BE2C (cell line): ENCODE data around the gene ABCA6.

ENCODE experiments used
- DNase-seq: peaks from one replicate; pipeline ENCODE4 v3.0.0-alpha.2; 2020
- H3K27me3 ChIP-seq: fragments of 250-450 bp; sonication (Bioruptor Pico); 2 replicates; pipeline ENCODE4 v1.5.1; 2020; ENCODE audit warnings: mild to moderate bottlenecking
- H3K36me3 ChIP-seq: fragments of 250-450 bp; sonication (Bioruptor Pico); 2 replicates; pipeline ENCODE4 v1.5.1; 2020; ENCODE audit warnings: mild to moderate bottlenecking
- H3K4me1 ChIP-seq: fragments of 250-450 bp; sonication (Bioruptor Pico); 2 replicates; pipeline ENCODE4 v1.5.1; 2020
- H3K4me3 ChIP-seq: 2 replicates; pipeline ENCODE4 v1.5.1; 2011; ENCODE audit warnings: low read depth, low read length
- H3K9me3 ChIP-seq: fragments of 250-450 bp; sonication (Bioruptor Pico); 2 replicates; pipeline ENCODE4 v1.5.1; 2020
- TF ChIP-seq, protein P1 (sequence below): IDR thresholded peaks from 2 replicates; pipeline ENCODE4 v1.5.1; 2012; ENCODE audit warnings: mild to moderate bottlenecking, low read depth, low read length

Gene ABCA6

DNA sequence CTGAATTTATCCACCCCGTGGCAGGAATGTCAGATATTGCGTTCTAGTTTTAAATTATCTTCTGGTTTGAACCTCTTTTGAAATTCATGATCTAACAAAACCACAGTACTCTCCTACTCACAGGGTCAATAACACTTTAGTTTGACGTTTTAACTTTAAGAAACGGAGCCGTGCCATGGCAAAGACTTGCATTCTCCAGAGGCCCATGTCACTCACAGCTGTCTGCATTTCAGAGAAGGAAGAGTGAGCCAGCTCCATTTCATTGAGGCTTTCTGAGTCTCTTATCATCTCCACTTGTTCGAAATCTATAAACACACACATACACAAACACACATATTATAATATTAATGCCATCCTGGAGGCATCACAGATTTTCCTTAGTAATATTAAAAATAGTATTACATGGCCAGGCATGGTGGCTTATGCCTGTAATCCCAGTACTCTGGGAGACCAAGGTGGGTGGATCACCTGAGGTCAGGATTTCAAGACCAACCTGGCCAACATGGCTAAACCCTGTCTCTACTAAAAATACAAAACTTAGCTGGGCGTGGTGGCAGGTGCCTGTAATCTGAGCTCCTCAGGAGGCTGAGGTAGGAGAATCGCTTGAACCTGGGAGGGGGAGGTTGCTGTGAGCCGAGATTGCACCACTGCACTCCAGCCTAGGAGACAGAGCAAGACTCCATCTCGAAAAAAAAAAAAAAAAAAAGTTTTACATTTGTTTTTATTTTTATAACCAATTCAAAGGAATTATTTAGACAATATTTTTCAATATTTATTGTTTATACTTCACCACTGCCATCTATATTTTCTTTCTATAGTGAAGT is 35.6 kb downstream of the ABCA6 start:
- no peaks in the 10 kb centered on the region for H3K4me1 ChIP-seq
- no peaks in the 10 kb centered on the region for H3K36me3 ChIP-seq
- no peak overlapping the region for H3K4me3 ChIP-seq
- no peak for DNase-seq
- no peaks in the 10 kb centered on the region for H3K27me3 ChIP-seq
- H3K9me3 ChIP-seq = no peaks in the 10 kb centered on the region
- TF ChIP-seq, protein P1, sequence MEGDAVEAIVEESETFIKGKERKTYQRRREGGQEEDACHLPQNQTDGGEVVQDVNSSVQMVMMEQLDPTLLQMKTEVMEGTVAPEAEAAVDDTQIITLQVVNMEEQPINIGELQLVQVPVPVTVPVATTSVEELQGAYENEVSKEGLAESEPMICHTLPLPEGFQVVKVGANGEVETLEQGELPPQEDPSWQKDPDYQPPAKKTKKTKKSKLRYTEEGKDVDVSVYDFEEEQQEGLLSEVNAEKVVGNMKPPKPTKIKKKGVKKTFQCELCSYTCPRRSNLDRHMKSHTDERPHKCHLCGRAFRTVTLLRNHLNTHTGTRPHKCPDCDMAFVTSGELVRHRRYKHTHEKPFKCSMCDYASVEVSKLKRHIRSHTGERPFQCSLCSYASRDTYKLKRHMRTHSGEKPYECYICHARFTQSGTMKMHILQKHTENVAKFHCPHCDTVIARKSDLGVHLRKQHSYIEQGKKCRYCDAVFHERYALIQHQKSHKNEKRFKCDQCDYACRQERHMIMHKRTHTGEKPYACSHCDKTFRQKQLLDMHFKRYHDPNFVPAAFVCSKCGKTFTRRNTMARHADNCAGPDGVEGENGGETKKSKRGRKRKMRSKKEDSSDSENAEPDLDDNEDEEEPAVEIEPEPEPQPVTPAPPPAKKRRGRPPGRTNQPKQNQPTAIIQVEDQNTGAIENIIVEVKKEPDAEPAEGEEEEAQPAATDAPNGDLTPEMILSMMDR = no peak

DNA sequence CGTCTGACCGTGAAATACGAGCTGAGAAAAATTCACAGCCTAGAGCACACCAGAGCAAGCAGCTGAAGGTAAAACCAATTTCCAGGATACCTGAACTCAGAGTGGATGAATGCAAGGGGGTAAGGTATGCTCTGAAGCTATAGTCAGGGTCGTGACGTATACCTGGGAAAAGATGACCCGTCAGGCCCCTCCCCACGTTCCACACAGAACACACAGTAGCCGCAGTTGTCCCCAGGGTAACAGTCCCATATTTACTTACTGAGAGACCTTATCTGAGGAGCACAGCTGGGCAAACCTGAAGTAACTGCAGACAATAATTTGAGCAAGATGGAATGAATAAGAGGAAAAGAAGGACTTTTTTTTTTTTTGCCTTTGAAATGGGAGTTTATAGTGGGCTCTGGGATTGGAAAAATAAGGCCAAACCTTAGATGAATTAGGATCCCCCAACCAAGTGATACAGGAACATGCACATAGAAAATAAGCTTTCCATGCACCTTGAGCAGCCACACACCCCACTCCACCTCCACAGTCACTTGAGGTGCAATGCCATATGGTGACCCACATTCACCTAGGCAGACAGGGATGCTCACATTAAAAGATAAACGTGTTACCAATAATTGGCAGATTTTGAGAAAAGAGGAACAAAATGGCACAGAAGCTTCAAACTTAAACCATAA is 38.0 kb downstream of the ABCA6 start:
- TF ChIP-seq, protein P1 = no peak
- Histone ChIP-seq H3K4me3 (no peak overlapping the region), H3K27me3 (no peaks in the 10 kb centered on the region), H3K4me1 (no peaks in the 10 kb centered on the region), H3K36me3 (no peaks in the 10 kb centered on the region), H3K9me3 (no peaks in the 10 kb centered on the region)
- no peak for DNase-seq

DNA sequence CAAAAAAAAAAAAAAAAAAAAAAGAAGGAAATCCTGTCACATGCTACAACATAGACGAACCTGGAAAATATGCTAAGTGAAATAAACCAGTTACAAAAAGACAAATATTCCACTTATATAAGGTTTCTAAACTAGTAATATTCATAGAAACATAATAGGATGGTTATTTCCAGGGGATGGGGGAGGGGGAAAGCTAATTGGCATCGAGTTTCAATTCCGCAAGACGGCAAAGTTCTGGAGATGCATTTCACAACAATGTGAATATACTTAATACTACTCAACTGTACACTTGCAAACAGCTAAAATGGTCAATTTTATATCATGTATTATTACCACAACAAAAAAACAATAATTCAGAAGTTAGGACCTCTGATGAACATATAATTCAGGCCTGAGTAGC is 43.1 kb downstream of the ABCA6 start:
- no peaks in the 10 kb centered on the region for H3K9me3 ChIP-seq
- no peaks in the 10 kb centered on the region for H3K4me1 ChIP-seq
- no peak overlapping the region for H3K4me3 ChIP-seq
- TF ChIP-seq, protein P1 = no peak
- H3K27me3 ChIP-seq = no peaks in the 10 kb centered on the region
- H3K36me3 ChIP-seq = no peaks in the 10 kb centered on the region
- no peak for DNase-seq

GRCh38 chr17:69096541-69096940 is 45.2 kb downstream of the ABCA6 start:
- no peaks in the 10 kb centered on the region for H3K27me3 ChIP-seq
- TF ChIP-seq, protein P1 = no peak
- H3K4me3 ChIP-seq = no peak overlapping the region
- H3K36me3 ChIP-seq = no peaks in the 10 kb centered on the region
- H3K9me3 ChIP-seq = no peaks in the 10 kb centered on the region
- H3K4me1 ChIP-seq = no peaks in the 10 kb centered on the region
- DNase-seq = no peak

DNA sequence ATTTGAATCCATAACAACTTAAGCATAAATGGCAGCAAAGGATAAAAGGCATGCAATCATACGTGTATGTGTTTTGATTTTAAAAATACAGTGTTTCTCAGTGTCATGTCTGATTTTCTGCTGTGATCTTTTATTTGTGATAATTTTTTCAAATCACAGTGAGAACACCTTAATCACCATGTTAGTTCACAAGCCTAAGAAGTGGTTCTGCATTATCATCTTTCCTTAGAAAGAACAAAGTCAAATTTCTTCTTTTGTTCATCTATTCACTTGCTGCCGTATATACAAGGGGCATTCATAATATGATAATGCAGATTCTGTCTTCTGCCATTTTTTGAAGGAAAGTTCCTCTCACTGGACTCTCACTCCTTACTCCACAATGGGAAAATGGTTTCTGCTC is 47.7 kb downstream of the ABCA6 start:
- DNase-seq = no peak

More for the DNA sequence above, 47.7 kb downstream of the ABCA6 start:
- Histone ChIP-seq H3K4me1 (no peaks in the 10 kb centered on the region), H3K36me3 (no peaks in the 10 kb centered on the region), H3K4me3 (no peak overlapping the region), H3K9me3 (no peaks in the 10 kb centered on the region), H3K27me3 (no peaks in the 10 kb centered on the region)
- TF ChIP-seq, protein P1 = no peak
